Measurements from ENCODE around the gene NCOR2. TPM values are rescaled to one million over a fixed set of nuclear protein-coding genes. Genes with fewer than 3 reads are reported as not detected.

The NCOR2 gene
- total RNA-seq, 1 donor from 2014 or later: 7.3 TPM

GRCh38 chr12:124531281-124531745 lies 36.1 kb downstream of the NCOR2 start:
- FAIRE-seq (no peak), DNase-seq (ENCODE audit: low spot score in 2 of 2) (no peak)

GRCh38 chr12:124530637-124531263 lies 36.7 kb downstream of the NCOR2 start:
- DNase-seq (ENCODE audit: low spot score in 2 of 2): no peak
- no peak for FAIRE-seq

- no peak for DNase-seq (ENCODE audit: low spot score in 2 of 2)
- no peak for FAIRE-seq
Measured at GRCh38 chr12:124529565-124530276, 37.7 kb downstream of the NCOR2 start.

- DNase-seq (ENCODE audit: low spot score in 2 of 2): no peak
- FAIRE-seq: no peak
Measured at GRCh38 chr12:124527861-124528561, 39.4 kb downstream of the NCOR2 start.

- no peak for DNase-seq (ENCODE audit: low spot score in 2 of 2)
- no peak for FAIRE-seq
Measured at GRCh38 chr12:124525927-124526692, 41.3 kb downstream of the NCOR2 start.

GRCh38 chr12:124525455-124525854 lies 42.0 kb downstream of the NCOR2 start:
- no peak for DNase-seq (ENCODE audit: low spot score in 2 of 2)
- FAIRE-seq: no peak

- FAIRE-seq: no peak
- no peak for DNase-seq (ENCODE audit: low spot score in 2 of 2)
Measured at GRCh38 chr12:124524231-124524925, 43.0 kb downstream of the NCOR2 start.

- FAIRE-seq (no peak), DNase-seq (ENCODE audit: low spot score in 2 of 2) (no peak)
Measured at GRCh38 chr12:124523071-124523470, 44.3 kb downstream of the NCOR2 start.

GRCh38 chr12:124520907-124521306 lies 46.5 kb downstream of the NCOR2 start:
- FAIRE-seq: no peak
- DNase-seq (ENCODE audit: low spot score in 2 of 2): no peak

- FAIRE-seq: no peak
- no peak for DNase-seq (ENCODE audit: low spot score in 2 of 2)
Measured at GRCh38 chr12:124520265-124520701, 47.1 kb downstream of the NCOR2 start.

GRCh38 chr12:124519746-124520145 lies 47.7 kb downstream of the NCOR2 start:
- no peak for DNase-seq (ENCODE audit: low spot score in 2 of 2)
- FAIRE-seq: no peak

GRCh38 chr12:124518051-124518932 lies 49.1 kb downstream of the NCOR2 start:
- peak; percentile 89 to 91 for DNase-seq (ENCODE audit: low spot score in 2 of 2)
- FAIRE-seq: peak; percentile 63

All from frontal cortex (tissue), 4 donors.